ENCODE measurements around the gene EPB41. TPM values are rescaled to one million over a fixed set of nuclear protein-coding genes. Genes with fewer than 3 reads are reported as not detected.
"Not testable (repeated sequence)": the region's sequence is repeated elsewhere in the genome, so short reads cannot be mapped to it uniquely, and the experiment has no call there.

The EPB41 gene
- total RNA-seq, 1 donor from 2014 or later: 9.7 TPM

DNA sequence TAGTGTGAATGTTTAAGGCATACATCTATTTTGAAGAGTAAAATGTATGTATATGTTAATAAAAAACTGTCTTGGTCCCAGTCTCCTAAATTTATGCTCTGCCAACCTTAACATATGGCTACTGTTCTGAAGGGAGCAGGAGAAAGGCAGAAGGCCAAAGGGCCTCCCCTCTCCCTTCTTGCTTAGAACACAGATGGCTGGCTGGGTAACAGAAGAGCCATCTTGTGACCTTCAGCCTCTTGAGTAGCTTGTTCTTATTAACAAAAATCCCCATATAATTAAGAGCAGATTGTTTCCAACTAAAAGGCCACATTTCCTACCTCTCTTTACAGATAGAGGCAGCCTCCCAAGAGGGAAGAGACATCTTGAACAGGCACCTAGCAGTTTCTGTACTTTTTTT, 36.1 kb downstream of the EPB41 start:
- TF ChIP-seq, protein P1, sequence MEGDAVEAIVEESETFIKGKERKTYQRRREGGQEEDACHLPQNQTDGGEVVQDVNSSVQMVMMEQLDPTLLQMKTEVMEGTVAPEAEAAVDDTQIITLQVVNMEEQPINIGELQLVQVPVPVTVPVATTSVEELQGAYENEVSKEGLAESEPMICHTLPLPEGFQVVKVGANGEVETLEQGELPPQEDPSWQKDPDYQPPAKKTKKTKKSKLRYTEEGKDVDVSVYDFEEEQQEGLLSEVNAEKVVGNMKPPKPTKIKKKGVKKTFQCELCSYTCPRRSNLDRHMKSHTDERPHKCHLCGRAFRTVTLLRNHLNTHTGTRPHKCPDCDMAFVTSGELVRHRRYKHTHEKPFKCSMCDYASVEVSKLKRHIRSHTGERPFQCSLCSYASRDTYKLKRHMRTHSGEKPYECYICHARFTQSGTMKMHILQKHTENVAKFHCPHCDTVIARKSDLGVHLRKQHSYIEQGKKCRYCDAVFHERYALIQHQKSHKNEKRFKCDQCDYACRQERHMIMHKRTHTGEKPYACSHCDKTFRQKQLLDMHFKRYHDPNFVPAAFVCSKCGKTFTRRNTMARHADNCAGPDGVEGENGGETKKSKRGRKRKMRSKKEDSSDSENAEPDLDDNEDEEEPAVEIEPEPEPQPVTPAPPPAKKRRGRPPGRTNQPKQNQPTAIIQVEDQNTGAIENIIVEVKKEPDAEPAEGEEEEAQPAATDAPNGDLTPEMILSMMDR (IDR thresholded peaks at IDR 0.05): no peak
- Mint-ChIP-seq H3K27me3 (ENCODE audit: unreplicated experiment) (no peaks in the 10 kb centered on the region), H3K36me3 (ENCODE audit: unreplicated experiment) (no peaks in the 10 kb centered on the region), H3K27ac (ENCODE audit: unreplicated experiment) (no peak overlapping the region), H3K9me3 (ENCODE audit: unreplicated experiment) (no peaks in the 10 kb centered on the region), H3K4me3 (ENCODE audit: unreplicated experiment) (no peak overlapping the region), H3K4me1 (ENCODE audit: unreplicated experiment) (no peaks in the 10 kb centered on the region)
- DNase-seq (ENCODE audit: extremely low spot score, unreplicated experiment): no peak

DNA sequence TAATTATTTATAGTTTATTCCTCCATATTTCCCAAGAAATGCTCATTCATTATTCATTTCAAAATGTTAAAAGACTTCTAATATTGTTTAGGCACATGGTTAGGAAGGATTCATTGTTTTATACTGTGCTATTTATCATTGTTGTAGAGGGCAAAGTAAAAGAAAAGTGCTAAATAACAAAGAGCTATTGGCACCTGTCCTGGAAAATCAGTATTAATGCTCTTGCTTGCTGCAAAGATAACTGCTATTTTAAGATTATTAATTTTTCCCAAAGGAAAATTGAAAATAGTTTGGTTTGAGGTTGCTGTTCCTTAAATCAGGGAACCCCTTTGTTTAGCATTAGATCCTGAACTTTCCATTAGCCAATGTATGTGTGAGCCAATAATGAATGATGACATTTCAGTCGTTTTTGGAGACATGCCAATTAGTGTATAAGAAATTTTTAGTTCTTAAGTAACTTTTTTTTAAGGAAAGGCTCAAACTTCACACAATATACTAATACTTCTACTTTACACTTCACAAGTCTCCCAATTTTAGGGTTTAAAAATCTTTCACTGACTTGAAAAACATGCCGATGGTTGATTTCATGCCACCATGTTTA, 39.9 kb downstream of the EPB41 start:
- H3K9me3 Mint-ChIP-seq (ENCODE audit: unreplicated experiment): no peaks in the 10 kb centered on the region
- TF ChIP-seq, protein P1 (IDR thresholded peaks at IDR 0.05): no peak
- H3K4me1 Mint-ChIP-seq (ENCODE audit: unreplicated experiment): no peaks in the 10 kb centered on the region
- no peak overlapping the region for H3K27ac Mint-ChIP-seq (ENCODE audit: unreplicated experiment)
- no peak for DNase-seq (ENCODE audit: extremely low spot score, unreplicated experiment)
- H3K27me3 Mint-ChIP-seq (ENCODE audit: unreplicated experiment): no peaks in the 10 kb centered on the region
- H3K36me3 Mint-ChIP-seq (ENCODE audit: unreplicated experiment): no peaks in the 10 kb centered on the region
- no peak overlapping the region for H3K4me3 Mint-ChIP-seq (ENCODE audit: unreplicated experiment)

DNA sequence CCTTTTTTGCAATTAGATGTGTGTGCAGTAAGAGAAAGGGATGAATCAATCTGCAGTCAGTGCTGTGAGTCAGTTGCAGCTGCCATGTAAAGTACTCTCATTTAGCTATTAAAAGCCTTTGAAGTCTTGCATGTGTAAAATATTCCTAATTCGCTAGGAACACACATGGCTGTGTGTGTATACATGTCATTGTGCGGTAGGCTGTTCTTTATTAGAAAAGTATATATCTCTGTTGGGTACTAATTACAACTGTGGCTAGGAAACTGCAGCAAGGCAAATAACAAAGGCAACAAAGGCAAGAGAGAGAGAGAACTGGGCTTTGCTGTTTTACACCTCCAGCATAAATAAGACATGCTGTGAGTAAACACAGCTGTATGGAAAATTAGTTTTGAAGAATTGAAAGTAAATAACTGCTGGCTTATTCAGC, 41.7 kb downstream of the EPB41 start:
- H3K36me3 Mint-ChIP-seq (ENCODE audit: unreplicated experiment): no peaks in the 10 kb centered on the region

DNA sequence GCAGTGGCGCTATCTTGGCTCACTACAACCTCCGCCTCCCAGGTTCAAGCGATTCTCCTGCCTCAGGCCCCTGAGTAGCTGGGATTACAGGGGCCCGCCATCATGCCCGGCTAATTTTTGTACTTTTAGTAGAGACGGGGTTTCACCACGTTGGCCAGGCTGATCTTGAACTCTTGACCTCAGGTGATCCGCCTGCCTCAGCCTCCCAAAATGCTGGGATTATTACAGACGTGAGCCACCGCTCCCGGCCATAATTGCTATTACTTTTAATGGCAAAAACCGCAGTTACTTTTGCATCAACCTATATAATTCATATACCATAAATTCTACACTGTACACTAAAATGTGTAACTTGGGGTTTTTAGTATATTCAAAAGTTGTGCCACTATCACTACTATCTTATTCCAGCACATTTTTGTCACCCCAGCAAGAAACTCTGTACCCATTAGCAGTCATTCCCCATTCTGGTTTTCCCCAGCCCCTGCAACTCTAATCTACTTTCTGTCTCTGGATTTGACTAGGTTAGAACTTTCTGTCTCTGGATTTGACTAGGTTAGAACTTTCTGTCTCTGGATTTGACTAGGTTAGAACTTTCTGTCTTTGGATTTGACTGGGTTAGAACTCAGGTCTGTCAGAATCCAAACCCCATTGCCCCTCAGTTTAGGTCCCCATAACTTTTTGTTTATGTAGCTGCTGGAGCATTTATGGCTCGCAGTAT, 47.9 kb downstream of the EPB41 start:
- not testable (repeated sequence) for H3K4me3 Mint-ChIP-seq (ENCODE audit: unreplicated experiment); DNase-seq (ENCODE audit: extremely low spot score, unreplicated experiment); H3K27ac Mint-ChIP-seq (ENCODE audit: unreplicated experiment); H3K36me3 Mint-ChIP-seq (ENCODE audit: unreplicated experiment); H3K27me3 Mint-ChIP-seq (ENCODE audit: unreplicated experiment); H3K4me1 Mint-ChIP-seq (ENCODE audit: unreplicated experiment); H3K9me3 Mint-ChIP-seq (ENCODE audit: unreplicated experiment)

More for the DNA sequence above, 41.7 kb downstream of the EPB41 start:
- Mint-ChIP-seq H3K4me1 (ENCODE audit: unreplicated experiment) (no peaks in the 10 kb centered on the region), H3K27ac (ENCODE audit: unreplicated experiment) (no peak overlapping the region), H3K27me3 (ENCODE audit: unreplicated experiment) (no peaks in the 10 kb centered on the region), H3K4me3 (ENCODE audit: unreplicated experiment) (no peak overlapping the region), H3K9me3 (ENCODE audit: unreplicated experiment) (no peaks in the 10 kb centered on the region)
- no peak for DNase-seq (ENCODE audit: extremely low spot score, unreplicated experiment)
- TF ChIP-seq, protein P1 (IDR thresholded peaks at IDR 0.05): no peak

DNA sequence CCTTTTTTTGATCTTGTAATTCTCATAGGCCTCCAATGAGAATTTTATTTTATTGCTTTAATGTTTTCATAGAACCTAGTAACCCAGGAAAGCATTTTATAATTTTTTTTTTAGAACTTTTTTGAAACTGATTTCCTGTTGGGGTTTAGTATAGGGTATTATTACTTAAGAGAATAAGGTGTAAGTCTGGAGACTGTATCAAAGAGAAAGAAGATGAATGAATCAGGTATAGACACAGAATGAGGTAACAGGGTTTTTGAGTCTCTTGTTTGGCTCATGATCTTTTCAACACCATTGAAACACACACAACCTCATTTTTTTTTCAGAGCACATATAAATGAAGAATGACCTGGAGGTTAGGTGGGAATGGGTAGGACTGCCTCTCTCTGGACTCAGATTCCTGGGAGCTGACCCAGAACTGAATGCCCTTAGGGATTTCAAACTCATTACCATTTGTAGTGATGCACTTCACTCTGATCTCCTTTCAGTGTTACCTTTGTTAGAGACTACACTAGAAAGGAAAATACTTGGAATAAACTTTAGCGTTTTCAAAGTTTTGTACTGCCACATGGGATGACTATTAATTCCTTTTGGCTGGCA, 51.0 kb downstream of the EPB41 start:
- Mint-ChIP-seq H3K4me3 (ENCODE audit: unreplicated experiment) (no peak overlapping the region), H3K27ac (ENCODE audit: unreplicated experiment) (no peak overlapping the region), H3K27me3 (ENCODE audit: unreplicated experiment) (no peaks in the 10 kb centered on the region), H3K9me3 (ENCODE audit: unreplicated experiment) (no peaks in the 10 kb centered on the region), H3K4me1 (ENCODE audit: unreplicated experiment) (no peaks in the 10 kb centered on the region), H3K36me3 (ENCODE audit: unreplicated experiment) (no peaks in the 10 kb centered on the region)
- TF ChIP-seq, protein P1 (IDR thresholded peaks at IDR 0.05): no peak
- no peak for DNase-seq (ENCODE audit: extremely low spot score, unreplicated experiment)

Data from osteocyte (in vitro differentiated cells).